HG02623 (cell line): Measurements from ENCODE around the gene ZNF135.

Source experiments
- ATAC-seq: cut with Tn5 transposase; IDR thresholded peaks from one replicate; pipeline ENCODE4 v1.9.1; 2021; ENCODE audit warnings: moderate library complexity; ENCODE audit not compliant: unreplicated experiment

Gene ZNF135

GRCh38 chr19:58046856-58047255 is 12.2 kb upstream of the ZNF135 start:
- ATAC-seq = no peak

- ATAC-seq = no peak
Measured at GRCh38 chr19:58047672-58048071, 11.4 kb upstream of the ZNF135 start.

GRCh38 chr19:58052256-58052655 is 6.8 kb upstream of the ZNF135 start:
- no peak for ATAC-seq

- ATAC-seq = no peak
Measured at GRCh38 chr19:58053480-58054156, 5.5 kb upstream of the ZNF135 start.

GRCh38 chr19:58054901-58055874 is 3.9 kb upstream of the ZNF135 start:
- ATAC-seq = no peak

- no peak for ATAC-seq
Measured at GRCh38 chr19:58056261-58056660, 2.8 kb upstream of the ZNF135 start.

- no peak for ATAC-seq
Measured at GRCh38 chr19:58056861-58057260, 2.2 kb upstream of the ZNF135 start.

- no peak for ATAC-seq
Measured at GRCh38 chr19:58058467-58058866, 615 bp upstream of the ZNF135 start.

GRCh38 chr19:58059671-58060078 is 593 bp downstream of the ZNF135 start:
- ATAC-seq = no peak

GRCh38 chr19:58060231-58060630 is 1.1 kb downstream of the ZNF135 start:
- no peak for ATAC-seq

GRCh38 chr19:58063712-58064111 is 4.6 kb downstream of the ZNF135 start:
- no peak for ATAC-seq

- ATAC-seq = no peak
Measured at GRCh38 chr19:58067240-58067912, 8.3 kb downstream of the ZNF135 start.

- ATAC-seq = no peak
Measured at GRCh38 chr19:58079792-58080191, 20.7 kb downstream of the ZNF135 start.

- ATAC-seq = no peak
Measured at GRCh38 chr19:58083021-58083420, 23.9 kb downstream of the ZNF135 start.

GRCh38 chr19:58084596-58085347 is 25.7 kb downstream of the ZNF135 start:
- no peak for ATAC-seq

GRCh38 chr19:58085348-58085875 is 26.3 kb downstream of the ZNF135 start:
- ATAC-seq = no peak

GRCh38 chr19:58086825-58087710 is 28.0 kb downstream of the ZNF135 start:
- ATAC-seq = no peak

- no peak for ATAC-seq
Measured at GRCh38 chr19:58088521-58089052, 29.5 kb downstream of the ZNF135 start.

GRCh38 chr19:58089846-58090245 is 30.8 kb downstream of the ZNF135 start:
- no peak for ATAC-seq
